Ureter (tissue), 1 donor: Measurements from ENCODE around the gene ARHGAP26. TPM values are rescaled to one million over a fixed set of nuclear protein-coding genes. Genes with fewer than 3 reads are reported as not detected.

Source experiments
- DNase-seq: peaks from one replicate; pipeline ENCODE4 v3.0.0-alpha.2; 2020; ENCODE audit warnings: low spot score
- total RNA-seq: library from RNA; stranded (reverse); gene quantifications from one replicate; pipeline ENCODE4 v1.2.4, GENCODE V29; 2023
- donor health status: DM: yes; HTN: yes; CAD: no.

Gene ARHGAP26
- 46.9 TPM for total RNA-seq

- peak; percentile 98 for DNase-seq
Observed at GRCh38 chr5:142769793-142770649, at the start of gene ARHGAP26. TSS of gene ARHGAP26 (plus strand) at chr5:142770377. CDS start at chr5:142770762, 385 bp downstream.

- DNase-seq: peak; percentile 53
Observed at GRCh38 chr5:142720641-142721271, 49.4 kb upstream of the ARHGAP26 start.

GRCh38 chr5:142722146-142722545 is 48.0 kb upstream of the ARHGAP26 start:
- no peak for DNase-seq

- DNase-seq: no peak
Observed at GRCh38 chr5:142722896-142723295, 47.3 kb upstream of the ARHGAP26 start.

GRCh38 chr5:142724821-142725220 is 45.4 kb upstream of the ARHGAP26 start:
- no peak for DNase-seq

- no peak for DNase-seq
Observed at GRCh38 chr5:142725231-142726187, 44.7 kb upstream of the ARHGAP26 start.

GRCh38 chr5:142726188-142726731 is 43.9 kb upstream of the ARHGAP26 start:
- no peak for DNase-seq

GRCh38 chr5:142727735-142728047 is 42.5 kb upstream of the ARHGAP26 start:
- no peak for DNase-seq

- no peak for DNase-seq
Observed at GRCh38 chr5:142735323-142736246, 34.6 kb upstream of the ARHGAP26 start.

- DNase-seq: no peak
Observed at GRCh38 chr5:142736247-142736632, 33.9 kb upstream of the ARHGAP26 start.

- DNase-seq: no peak
Observed at GRCh38 chr5:142737179-142737578, 33.0 kb upstream of the ARHGAP26 start.

- DNase-seq: no peak
Observed at GRCh38 chr5:142740474-142741242, 29.5 kb upstream of the ARHGAP26 start.

GRCh38 chr5:142743592-142744441 is 26.4 kb upstream of the ARHGAP26 start:
- DNase-seq: no peak

- no peak for DNase-seq
Observed at GRCh38 chr5:142745268-142745667, 24.9 kb upstream of the ARHGAP26 start.

- no peak for DNase-seq
Observed at GRCh38 chr5:142746532-142747433, 23.4 kb upstream of the ARHGAP26 start.

GRCh38 chr5:142748132-142748531 is 22.0 kb upstream of the ARHGAP26 start:
- no peak for DNase-seq

GRCh38 chr5:142748568-142749249 is 21.5 kb upstream of the ARHGAP26 start:
- no peak for DNase-seq
